Neutrophil (primary cell): ENCODE measurements around the gene RRM1.
A peak's percentile ranks its signal among the peaks of the same experiment; 100 is the strongest.

ENCODE experiments used
- H3K27ac ChIP-seq: fragments of 200-600 bp; sonication (generic); 2 replicates; pipeline ENCODE4 v1.5.1; 2016; ENCODE audit warnings: mild to moderate bottlenecking, moderate library complexity
- H3K27me3 ChIP-seq: fragments of 200-600 bp; sonication (generic); 2 replicates; pipeline ENCODE4 v1.6.0; 2016; ENCODE audit warnings: mild to moderate bottlenecking
- H3K36me3 ChIP-seq: fragments of 200-600 bp; sonication (generic); 2 replicates; pipeline ENCODE4 v1.5.1; 2017
- H3K4me1 ChIP-seq, 2 experiments: fragments of 200-600 bp in 1 of 2; sonication (generic) in 1 of 2; 1 replicate in 1 of 2; 2 replicates in 1 of 2; pipeline versions ENCODE4 v1.5.1 to v1.6.1; 2013 to 2016; ENCODE audit warnings: low read depth in 1 of 2, low read length in 1 of 2, mild to moderate bottlenecking in 1 of 2, moderate library complexity in 1 of 2; ENCODE audit not compliant: control insufficient read depth in 1 of 2, insufficient read depth in 1 of 2
- H3K4me3 ChIP-seq, 2 experiments: fragments of 200-600 bp in 1 of 2; sonication (generic) in 1 of 2; 1 replicate in 1 of 2; 2 replicates in 1 of 2; pipeline ENCODE4 v1.5.1; 2013 to 2016; ENCODE audit warnings: low read depth in 1 of 2, low read length in 1 of 2, mild to moderate bottlenecking in 1 of 2, moderate library complexity in 1 of 2
- H3K9me3 ChIP-seq: fragments of 200-600 bp; sonication (generic); 2 replicates; pipeline ENCODE4 v1.5.1; 2016
- TF ChIP-seq, protein P1 (sequence below): fragments of 200-600 bp; sonication (generic); IDR thresholded peaks from 2 replicates; pipeline ENCODE4 v1.5.1; 2016; ENCODE audit warnings: antibody characterized with exemption

Gene RRM1

DNA sequence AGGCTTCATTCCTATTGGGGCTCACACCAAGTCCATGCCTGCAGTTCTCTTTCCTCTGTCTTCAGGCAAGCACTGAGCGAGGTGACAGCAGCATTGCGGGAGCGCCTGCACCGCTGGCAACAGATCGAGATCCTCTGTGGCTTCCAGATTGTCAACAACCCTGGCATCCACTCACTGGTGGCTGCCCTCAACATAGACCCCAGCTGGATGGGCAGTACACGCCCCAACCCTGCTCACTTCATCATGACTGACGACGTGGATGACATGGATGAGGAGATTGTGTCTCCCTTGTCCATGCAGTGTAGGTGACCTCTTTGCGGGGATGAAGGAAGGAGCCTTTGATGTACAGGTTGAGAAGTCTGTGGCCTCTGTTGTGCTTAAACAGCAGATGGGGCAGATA, 11.4 kb upstream of the RRM1 start:
- TF ChIP-seq, protein P1, sequence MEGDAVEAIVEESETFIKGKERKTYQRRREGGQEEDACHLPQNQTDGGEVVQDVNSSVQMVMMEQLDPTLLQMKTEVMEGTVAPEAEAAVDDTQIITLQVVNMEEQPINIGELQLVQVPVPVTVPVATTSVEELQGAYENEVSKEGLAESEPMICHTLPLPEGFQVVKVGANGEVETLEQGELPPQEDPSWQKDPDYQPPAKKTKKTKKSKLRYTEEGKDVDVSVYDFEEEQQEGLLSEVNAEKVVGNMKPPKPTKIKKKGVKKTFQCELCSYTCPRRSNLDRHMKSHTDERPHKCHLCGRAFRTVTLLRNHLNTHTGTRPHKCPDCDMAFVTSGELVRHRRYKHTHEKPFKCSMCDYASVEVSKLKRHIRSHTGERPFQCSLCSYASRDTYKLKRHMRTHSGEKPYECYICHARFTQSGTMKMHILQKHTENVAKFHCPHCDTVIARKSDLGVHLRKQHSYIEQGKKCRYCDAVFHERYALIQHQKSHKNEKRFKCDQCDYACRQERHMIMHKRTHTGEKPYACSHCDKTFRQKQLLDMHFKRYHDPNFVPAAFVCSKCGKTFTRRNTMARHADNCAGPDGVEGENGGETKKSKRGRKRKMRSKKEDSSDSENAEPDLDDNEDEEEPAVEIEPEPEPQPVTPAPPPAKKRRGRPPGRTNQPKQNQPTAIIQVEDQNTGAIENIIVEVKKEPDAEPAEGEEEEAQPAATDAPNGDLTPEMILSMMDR = no peak
- no peak overlapping the region for H3K4me3 ChIP-seq
- H3K27ac ChIP-seq = no peak overlapping the region
- H3K27me3 ChIP-seq = no peaks in the 10 kb centered on the region
- H3K4me1 ChIP-seq = no peaks in the 10 kb centered on the region
- H3K36me3 ChIP-seq = peaks cover 77% of the 10 kb centered on the region
- no peaks in the 10 kb centered on the region for H3K9me3 ChIP-seq

DNA sequence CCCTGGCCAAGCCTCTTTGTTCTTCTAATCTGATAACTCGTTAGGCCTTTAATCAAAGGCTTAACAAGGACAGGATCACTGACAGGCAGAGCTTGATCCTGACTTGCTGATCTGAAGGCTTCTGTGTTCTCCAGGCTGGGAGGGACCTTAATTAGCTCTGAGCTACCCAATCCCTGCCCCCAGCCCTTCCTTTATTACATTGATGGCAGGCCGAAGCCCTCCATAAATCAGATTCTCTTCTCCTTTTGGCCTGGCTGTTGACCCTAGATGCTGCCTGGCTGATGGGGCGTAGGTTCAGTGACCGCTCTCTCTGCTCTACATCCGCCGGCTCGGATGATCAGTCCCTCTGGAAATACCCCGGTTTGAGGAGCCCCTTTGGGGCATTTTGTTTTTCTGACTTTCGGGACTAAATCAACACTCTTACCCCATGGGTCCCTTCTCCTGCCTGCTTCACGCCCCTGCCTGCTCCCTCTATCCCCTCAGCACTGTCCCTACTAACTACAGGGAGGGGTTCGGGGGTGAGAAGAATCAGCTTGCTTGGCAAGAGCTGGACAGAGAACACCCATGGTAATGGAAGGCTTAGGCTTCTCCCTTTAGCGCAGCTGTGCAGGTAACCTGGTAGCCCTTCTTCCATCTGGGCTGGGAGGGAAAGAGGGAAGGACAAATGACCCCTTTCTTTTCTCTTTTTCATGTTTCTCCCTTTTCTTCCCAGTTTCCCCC, 10.0 kb upstream of the RRM1 start:
- H3K4me3 ChIP-seq = no peak overlapping the region
- H3K9me3 ChIP-seq = no peaks in the 10 kb centered on the region
- peaks cover 77% of the 10 kb centered on the region for H3K36me3 ChIP-seq
- H3K27ac ChIP-seq = peak overlapping the region; percentile 29
- H3K4me1 ChIP-seq = no peaks in the 10 kb centered on the region
- H3K27me3 ChIP-seq = no peaks in the 10 kb centered on the region
- TF ChIP-seq, protein P1 = no peak

DNA sequence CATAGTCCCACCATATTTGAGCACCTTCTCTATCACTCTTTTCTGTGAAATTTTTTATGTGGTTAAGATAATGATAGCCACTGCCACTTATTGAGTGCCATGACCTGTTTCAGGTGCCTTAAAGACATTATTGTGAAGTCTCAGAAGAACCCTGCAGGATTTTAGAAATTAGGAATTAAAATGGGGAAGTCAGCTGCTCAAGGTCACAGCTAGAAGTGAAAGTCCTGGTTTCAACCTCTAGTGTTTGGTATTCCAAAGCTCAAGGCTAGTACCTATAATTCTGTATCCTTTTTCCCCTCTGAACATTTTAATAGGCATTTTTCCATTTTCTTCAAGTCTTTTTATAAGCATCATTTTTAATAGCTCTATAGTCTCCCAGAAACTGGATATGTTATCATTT, 9.0 kb upstream of the RRM1 start:
- Histone ChIP-seq H3K27ac (peak overlapping the region; percentile 29), H3K9me3 (no peaks in the 10 kb centered on the region), H3K4me3 (no peak overlapping the region), H3K36me3 (peaks cover 84% of the 10 kb centered on the region), H3K27me3 (no peaks in the 10 kb centered on the region), H3K4me1 (no peaks in the 10 kb centered on the region)
- TF ChIP-seq, protein P1 = no peak

DNA sequence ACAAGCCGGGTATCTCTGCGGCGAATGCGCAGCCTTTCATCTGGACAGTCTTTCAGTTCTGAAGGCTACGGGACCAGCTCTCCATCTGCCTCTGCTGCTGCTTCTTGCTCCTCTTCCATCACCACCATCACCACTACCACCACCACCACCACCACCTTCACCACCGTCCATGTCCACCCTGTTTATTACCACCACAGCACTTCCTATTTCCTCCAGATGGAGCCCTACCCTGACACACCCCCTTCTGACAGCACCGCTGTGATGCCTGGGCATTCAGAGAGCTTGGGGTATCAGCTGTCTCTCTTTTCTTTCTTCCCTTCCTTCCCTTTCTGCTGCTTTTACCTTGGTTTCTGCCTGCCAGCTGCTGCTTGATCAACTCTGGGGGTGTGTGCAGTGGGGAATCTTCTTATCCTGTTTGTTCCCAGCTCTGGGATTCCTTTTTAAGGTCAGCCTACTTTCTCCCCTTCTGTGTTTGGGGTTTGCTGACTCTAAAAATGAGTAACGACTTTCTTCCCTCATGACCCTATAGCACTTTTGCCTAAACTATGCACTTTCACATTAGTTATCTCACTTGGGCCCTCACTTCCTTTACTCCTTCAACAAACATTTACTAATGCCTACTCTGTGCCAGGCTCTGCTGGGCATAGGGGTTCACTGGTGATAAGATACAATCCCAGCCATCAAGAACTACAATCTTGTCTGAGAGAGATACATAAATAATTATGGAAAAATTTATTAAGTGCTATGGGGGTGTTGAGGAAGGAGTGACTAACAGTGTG, 7.8 kb upstream of the RRM1 start:
- TF ChIP-seq, protein P1 = no peak

DNA sequence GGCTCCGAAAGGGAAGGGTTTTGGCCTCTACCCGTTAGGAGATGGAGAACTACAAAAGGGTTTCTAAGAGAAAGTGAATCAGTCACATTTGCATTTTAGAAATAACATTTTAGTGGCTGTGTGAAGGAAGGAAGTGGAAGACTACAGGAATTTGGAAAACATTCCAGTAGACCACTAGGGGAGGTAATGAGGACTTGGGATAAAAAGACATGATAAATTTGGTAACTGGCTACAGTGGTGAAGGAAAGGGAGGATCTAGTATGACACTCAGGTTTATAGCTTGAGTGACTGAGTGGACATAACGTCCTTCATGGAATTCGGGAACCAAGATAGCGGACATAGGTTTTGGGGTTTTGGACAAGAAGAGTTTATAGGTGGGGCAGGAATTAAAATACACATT, 7.0 kb upstream of the RRM1 start:
- Histone ChIP-seq H3K4me3 (no peak overlapping the region), H3K36me3 (peaks cover 84% of the 10 kb centered on the region), H3K27ac (no peak overlapping the region), H3K9me3 (no peaks in the 10 kb centered on the region), H3K27me3 (no peaks in the 10 kb centered on the region), H3K4me1 (no peaks in the 10 kb centered on the region)
- TF ChIP-seq, protein P1 = no peak

More for the DNA sequence above, 7.8 kb upstream of the RRM1 start:
- no peaks in the 10 kb centered on the region for H3K4me1 ChIP-seq
- H3K27ac ChIP-seq = no peak overlapping the region
- no peak overlapping the region for H3K4me3 ChIP-seq
- H3K36me3 ChIP-seq = peaks cover 84% of the 10 kb centered on the region
- no peaks in the 10 kb centered on the region for H3K9me3 ChIP-seq
- no peaks in the 10 kb centered on the region for H3K27me3 ChIP-seq
